ENCODE results near the gene KRTAP1-1.

The KRTAP1-1 gene

GRCh38 chr17:40997361-40997760 lies 43.9 kb downstream of the KRTAP1-1 start:
- Histone ChIP-seq H3K27ac (ENCODE audit: low read depth, low read length) (no peak overlapping the region), H3K27me3 (ENCODE audit: control insufficient read depth, low read length) (peaks cover 29% of the 10 kb centered on the region), H3F3A (ENCODE audit: control insufficient read depth, insufficient read depth) (no peaks in the 10 kb centered on the region), H3K9me3 (ENCODE audit: control insufficient read depth, insufficient read depth, low read length) (no peaks in the 10 kb centered on the region), H3K4me3 (ENCODE audit: low read length) (no peak overlapping the region), H3K79me2 (ENCODE audit: control insufficient read depth, low read length) (no peaks in the 10 kb centered on the region), H3K9me2 (replicated peaks; ENCODE audit: control insufficient read depth, low read length) (no peaks in the 10 kb centered on the region), H3K4me2 (ENCODE audit: low read length) (no peak overlapping the region), H3K4me1 (ENCODE audit: control insufficient read depth, low read length) (no peaks in the 10 kb centered on the region), H3K36me3 (ENCODE audit: control insufficient read depth, low read length) (no peaks in the 10 kb centered on the region), H4K20me1 (ENCODE audit: control insufficient read depth, insufficient read depth, low read depth, low read length) (no peaks in the 10 kb centered on the region)
- TF ChIP-seq EZH2phosphoT487 (IDR thresholded peaks at IDR 0.05; ENCODE audit: borderline replicate concordance, low read length) (no peak), CTCF (IDR thresholded peaks at IDR 0.05; ENCODE audit: low read depth, low read length, poor library complexity, severe bottlenecking) (no peak)

- H3K9me3 ChIP-seq (ENCODE audit: control insufficient read depth, insufficient read depth, low read length): no peaks in the 10 kb centered on the region
- no peaks in the 10 kb centered on the region for H3F3A ChIP-seq (ENCODE audit: control insufficient read depth, insufficient read depth)
- H3K4me3 ChIP-seq (ENCODE audit: low read length): no peak overlapping the region
- H3K27me3 ChIP-seq (ENCODE audit: control insufficient read depth, low read length): peaks cover 32% of the 10 kb centered on the region
- H3K27ac ChIP-seq (ENCODE audit: low read depth, low read length): no peak overlapping the region
- TF ChIP-seq CTCF (IDR thresholded peaks at IDR 0.05; ENCODE audit: low read depth, low read length, poor library complexity, severe bottlenecking) (no peak), EZH2phosphoT487 (IDR thresholded peaks at IDR 0.05; ENCODE audit: borderline replicate concordance, low read length) (no peak)
- no peaks in the 10 kb centered on the region for H4K20me1 ChIP-seq (ENCODE audit: control insufficient read depth, insufficient read depth, low read depth, low read length)
- H3K36me3 ChIP-seq (ENCODE audit: control insufficient read depth, low read length): no peaks in the 10 kb centered on the region
- no peaks in the 10 kb centered on the region for H3K79me2 ChIP-seq (ENCODE audit: control insufficient read depth, low read length)
- H3K4me1 ChIP-seq (ENCODE audit: control insufficient read depth, low read length): no peaks in the 10 kb centered on the region
- H3K9me2 ChIP-seq (replicated peaks; ENCODE audit: control insufficient read depth, low read length): no peaks in the 10 kb centered on the region
- H3K4me2 ChIP-seq (ENCODE audit: low read length): no peak overlapping the region
Measured at GRCh38 chr17:40996829-40997228, 44.4 kb downstream of the KRTAP1-1 start.

GRCh38 chr17:40995116-40995515 lies 46.1 kb downstream of the KRTAP1-1 start:
- H3K27me3 ChIP-seq (ENCODE audit: control insufficient read depth, low read length): peaks cover 26% of the 10 kb centered on the region
- no peaks in the 10 kb centered on the region for H3F3A ChIP-seq (ENCODE audit: control insufficient read depth, insufficient read depth)
- H4K20me1 ChIP-seq (ENCODE audit: control insufficient read depth, insufficient read depth, low read depth, low read length): no peaks in the 10 kb centered on the region
- no peak overlapping the region for H3K27ac ChIP-seq (ENCODE audit: low read depth, low read length)
- H3K9me3 ChIP-seq (ENCODE audit: control insufficient read depth, insufficient read depth, low read length): no peaks in the 10 kb centered on the region
- no peaks in the 10 kb centered on the region for H3K79me2 ChIP-seq (ENCODE audit: control insufficient read depth, low read length)
- H3K4me2 ChIP-seq (ENCODE audit: low read length): no peak overlapping the region
- no peak for TF ChIP-seq CTCF (IDR thresholded peaks at IDR 0.05; ENCODE audit: low read depth, low read length, poor library complexity, severe bottlenecking)
- TF ChIP-seq EZH2phosphoT487 (IDR thresholded peaks at IDR 0.05; ENCODE audit: borderline replicate concordance, low read length): no peak
- no peak overlapping the region for H3K4me3 ChIP-seq (ENCODE audit: low read length)
- H3K9me2 ChIP-seq (replicated peaks; ENCODE audit: control insufficient read depth, low read length): no peaks in the 10 kb centered on the region
- no peaks in the 10 kb centered on the region for H3K36me3 ChIP-seq (ENCODE audit: control insufficient read depth, low read length)
- H3K4me1 ChIP-seq (ENCODE audit: control insufficient read depth, low read length): no peaks in the 10 kb centered on the region

- Histone ChIP-seq H3K4me2 (ENCODE audit: low read length) (no peak within 1 kb of the TSS), H3K9me3 (ENCODE audit: control insufficient read depth, insufficient read depth, low read length) (no peaks in the 10 kb centered on the region), H3K9me2 (replicated peaks; ENCODE audit: control insufficient read depth, low read length) (no peaks in the 10 kb centered on the region), H3F3A (ENCODE audit: control insufficient read depth, insufficient read depth) (no peaks in the 10 kb centered on the region), H3K36me3 (ENCODE audit: control insufficient read depth, low read length) (no peaks in the 10 kb centered on the region), H3K27ac (ENCODE audit: low read depth, low read length) (no peak within 1 kb of the TSS), H3K27me3 (ENCODE audit: control insufficient read depth, low read length) (peaks cover 30% of the 10 kb centered on the region), H3K79me2 (ENCODE audit: control insufficient read depth, low read length) (no peaks in the 10 kb centered on the region), H3K4me3 (ENCODE audit: low read length) (no peak within 1 kb of the TSS), H3K4me1 (ENCODE audit: control insufficient read depth, low read length) (no peaks in the 10 kb centered on the region), H4K20me1 (ENCODE audit: control insufficient read depth, insufficient read depth, low read depth, low read length) (no peaks in the 10 kb centered on the region)
- TF ChIP-seq EZH2phosphoT487 (IDR thresholded peaks at IDR 0.05; ENCODE audit: borderline replicate concordance, low read length) (no peak), CTCF (IDR thresholded peaks at IDR 0.05; ENCODE audit: low read depth, low read length, poor library complexity, severe bottlenecking) (no peak)
Measured at GRCh38 chr17:40993839-40994238, 47.4 kb downstream of the KRTAP1-1 start, which contains the start of gene KRTAP3-3. KRTAP3-3 (minus strand) TSS chr17:40994164; CDS start chr17:40994097, 67 bp downstream.
